ENCODE results near the gene SGSM1.

The SGSM1 gene

DNA sequence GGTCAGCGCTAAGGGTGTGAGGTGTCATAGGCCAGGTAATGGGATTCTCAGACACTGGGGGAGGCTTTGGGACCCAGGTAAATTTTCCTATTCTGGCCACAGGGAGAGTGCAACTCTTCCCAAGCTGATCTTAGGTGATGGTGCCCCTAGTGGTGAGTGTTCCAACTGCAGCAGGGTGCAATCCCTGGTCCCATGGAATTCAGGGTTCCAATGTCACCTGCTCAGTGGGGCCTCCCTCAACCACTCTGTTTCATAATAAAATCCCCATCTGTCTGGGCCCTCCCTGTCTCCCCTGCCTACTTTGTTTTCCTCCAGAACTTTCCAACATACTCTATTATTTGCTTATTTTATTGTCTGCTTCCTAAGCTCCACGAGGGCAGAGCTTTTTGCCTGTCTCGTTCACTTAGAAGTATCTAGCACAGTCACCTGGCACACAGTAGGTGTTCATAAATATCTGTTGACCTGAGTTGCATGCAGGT is 2.9 kb upstream of the SGSM1 start:
- DNase-seq (ENCODE audit: low spot score) (peak; percentile 90), FAIRE-seq (peak; percentile 98)

DNA sequence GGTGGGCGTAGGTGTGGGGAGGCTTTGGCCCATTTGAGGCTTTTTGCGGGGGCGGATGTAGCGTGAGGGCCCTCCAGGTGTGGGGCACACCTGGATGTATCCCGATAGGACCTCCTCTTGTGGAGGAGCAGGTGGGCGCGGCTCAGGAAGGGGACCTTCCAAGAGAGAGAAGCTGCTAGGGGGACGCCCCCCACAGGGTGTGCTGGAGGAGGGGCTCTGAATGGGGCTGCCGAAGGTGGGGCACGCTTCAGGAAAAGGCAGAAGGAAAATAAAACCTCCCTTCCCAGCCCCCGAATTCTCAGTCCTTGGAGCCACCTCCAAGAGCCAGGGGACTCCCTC is 621 bp downstream of the SGSM1 start:
- FAIRE-seq (no peak), DNase-seq (ENCODE audit: low spot score) (no peak)

DNA sequence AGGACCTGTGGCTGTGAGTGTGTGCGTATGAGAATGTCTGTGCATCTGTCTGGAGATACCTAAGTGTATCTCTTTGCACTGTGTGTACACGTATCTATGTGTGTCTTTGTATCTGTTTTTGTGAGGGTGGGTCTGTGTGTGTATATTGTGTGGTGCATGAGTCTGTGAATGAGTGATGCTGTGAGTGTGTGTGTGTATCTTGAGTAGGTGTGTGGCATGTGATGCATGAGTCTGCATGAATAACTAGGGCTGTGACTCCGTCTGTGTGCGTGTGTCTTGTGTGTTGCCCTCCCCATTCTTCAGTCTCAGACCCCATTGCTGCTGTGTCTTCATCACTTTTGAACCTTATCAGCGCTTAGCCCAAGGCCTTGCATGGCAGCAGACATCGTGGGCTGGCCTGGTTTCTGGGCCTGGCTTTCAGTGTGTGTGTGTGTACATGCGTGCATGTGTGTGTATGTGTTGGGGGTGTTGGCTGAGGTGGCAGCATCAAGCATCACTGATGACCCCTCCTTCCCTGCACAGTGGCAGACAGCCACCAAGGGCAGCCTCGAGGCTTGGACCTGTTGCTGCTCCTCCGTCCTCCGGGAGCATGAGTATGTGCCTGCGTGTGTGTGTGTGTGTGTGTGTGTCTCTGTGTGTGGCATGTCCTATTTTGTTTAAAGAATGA is 1.4 kb downstream of the SGSM1 start:
- FAIRE-seq, result peak; percentile 100
- peak; percentile 63 for DNase-seq (ENCODE audit: low spot score)

DNA sequence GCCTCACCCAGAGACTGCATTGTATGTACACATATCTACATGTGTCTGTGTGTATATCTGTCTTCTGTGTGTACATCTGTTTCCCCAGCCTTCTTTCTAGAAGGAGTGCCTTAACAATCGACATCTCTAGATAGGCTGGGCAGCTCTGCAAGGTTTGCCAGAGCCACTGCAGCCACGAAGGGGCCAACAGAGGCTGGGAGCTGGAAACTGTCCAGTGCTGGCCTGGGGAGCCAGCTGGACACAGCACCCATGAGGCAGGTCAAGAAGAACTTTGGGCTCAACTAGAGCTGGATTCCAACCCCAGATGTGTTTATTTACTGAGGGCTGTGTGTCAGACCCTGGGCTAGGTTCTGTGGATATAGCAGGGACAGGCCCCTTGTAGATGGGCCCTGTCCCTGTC is 3.3 kb downstream of the SGSM1 start:
- no peak for DNase-seq (ENCODE audit: low spot score)

DNA sequence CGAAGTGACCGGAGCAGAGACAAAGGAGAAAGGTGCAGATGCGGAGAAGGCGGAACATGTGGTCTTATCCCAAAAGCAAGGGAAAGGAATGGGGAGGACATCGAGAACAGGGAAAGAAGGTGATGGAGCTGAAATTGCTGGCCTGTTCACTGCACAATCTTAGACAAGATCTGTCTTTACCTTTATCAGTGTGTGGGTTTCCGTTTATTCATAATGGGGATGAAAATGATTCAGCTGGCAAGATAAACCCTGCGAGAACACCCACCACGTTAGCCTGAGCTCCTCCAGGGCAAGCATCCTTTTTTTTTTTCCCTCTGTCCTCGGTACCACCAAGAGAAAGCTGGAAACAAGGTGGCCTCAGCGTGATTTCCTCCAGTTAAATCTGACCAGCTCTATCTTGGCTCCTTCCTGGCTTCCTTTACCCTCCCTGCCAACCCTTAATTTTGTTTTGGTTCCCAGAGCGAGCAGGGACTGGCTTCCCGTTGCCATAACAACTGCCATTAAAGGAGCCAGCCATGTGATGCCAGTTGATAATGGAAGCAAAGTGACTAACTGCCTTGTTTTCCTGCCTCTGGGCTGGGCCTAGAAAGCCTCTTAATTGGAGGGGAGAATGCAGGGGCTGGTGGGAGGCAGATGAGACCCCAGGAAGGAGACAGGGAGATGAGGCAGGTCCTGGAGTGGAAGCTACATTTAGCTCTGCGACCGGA is 4.2 kb downstream of the SGSM1 start:
- FAIRE-seq, result peak; percentile 97
- no peak for DNase-seq (ENCODE audit: low spot score)

More for the DNA sequence above, 3.3 kb downstream of the SGSM1 start:
- no peak for FAIRE-seq

DNA sequence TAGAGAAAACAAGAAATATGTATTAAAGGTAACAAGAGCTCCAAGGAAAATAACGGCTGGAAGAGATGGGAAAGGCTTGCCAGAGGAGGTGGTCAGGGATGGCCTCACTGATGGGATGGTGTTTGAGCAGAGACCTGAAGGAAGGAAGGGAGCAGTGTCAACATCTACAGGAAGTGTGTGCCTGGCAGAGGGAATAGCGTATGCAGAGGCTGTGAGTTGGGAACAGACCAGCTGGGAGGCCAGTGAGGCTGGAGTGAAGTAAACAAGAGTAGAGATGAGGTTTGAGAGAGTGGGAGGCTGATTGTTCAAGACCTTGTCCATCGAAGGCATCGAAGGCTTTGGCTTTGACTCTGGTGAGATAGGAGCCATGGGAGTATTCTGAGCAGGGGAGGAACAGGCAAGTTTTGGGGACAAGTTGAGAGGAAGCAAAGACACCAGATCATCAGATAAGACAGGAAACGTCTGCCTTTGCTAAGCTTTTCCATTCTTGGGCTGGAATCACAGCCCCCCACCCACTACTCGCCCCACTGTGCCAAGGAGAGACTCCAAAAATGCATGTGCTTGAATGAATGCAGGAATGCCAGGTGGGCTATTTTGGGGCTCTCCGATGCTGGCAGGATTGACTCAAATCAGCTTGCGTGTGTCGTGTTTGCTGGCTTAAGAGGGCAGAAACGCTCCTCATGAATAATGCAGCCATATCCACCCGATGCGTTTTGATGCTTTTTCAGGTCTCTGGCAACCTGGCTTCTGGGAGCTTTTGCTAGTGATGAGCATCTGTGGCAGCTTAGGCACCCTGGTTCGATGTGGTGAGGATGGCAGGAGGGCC is 7.2 kb downstream of the SGSM1 start:
- no peak for DNase-seq (ENCODE audit: low spot score)
- FAIRE-seq, result peak; percentile 74

DNA sequence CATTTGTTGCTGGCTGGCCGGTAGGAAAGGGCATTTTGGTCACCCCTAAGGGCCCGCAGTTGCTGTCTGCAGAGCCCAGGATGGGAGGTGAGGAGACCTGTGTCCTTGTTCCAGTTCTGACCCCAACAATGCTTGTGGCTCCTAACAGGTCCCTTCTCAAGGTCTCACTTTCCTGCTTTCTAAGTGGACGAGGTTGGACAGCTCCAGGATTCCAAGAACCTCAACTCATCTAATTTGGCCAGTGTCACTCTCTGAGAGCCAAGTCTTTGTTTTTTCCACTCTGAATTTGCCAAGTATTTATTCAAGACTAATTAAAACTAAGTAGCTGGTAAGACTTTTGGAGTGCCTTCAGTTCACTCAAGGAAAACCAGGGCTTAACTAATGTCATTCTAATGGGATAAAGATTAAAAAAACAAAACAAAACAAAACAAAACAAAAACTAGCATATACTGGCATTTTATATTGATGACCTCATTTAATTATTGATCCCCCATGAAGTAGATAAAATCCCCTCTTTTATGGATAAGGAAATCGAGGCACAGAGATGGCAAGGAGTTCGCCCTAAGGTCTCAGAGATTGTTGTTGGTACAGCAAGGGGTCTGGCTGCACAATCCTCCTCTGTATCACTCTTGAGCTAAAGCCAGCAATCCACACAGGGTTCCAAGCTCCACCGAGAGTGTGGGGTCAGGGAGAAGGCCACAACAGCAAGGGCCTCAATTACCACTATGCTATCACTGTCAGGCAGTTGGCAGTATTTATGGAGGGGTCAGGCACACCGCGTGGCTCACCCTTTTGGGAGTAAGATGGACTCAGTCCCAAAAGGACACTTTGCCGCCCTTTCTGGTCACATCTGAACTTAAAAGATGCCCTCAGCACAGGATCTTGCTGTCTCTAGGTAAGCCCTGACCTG is 8.1 kb downstream of the SGSM1 start:
- DNase-seq (ENCODE audit: low spot score), result no peak
- FAIRE-seq, result no peak

DNA sequence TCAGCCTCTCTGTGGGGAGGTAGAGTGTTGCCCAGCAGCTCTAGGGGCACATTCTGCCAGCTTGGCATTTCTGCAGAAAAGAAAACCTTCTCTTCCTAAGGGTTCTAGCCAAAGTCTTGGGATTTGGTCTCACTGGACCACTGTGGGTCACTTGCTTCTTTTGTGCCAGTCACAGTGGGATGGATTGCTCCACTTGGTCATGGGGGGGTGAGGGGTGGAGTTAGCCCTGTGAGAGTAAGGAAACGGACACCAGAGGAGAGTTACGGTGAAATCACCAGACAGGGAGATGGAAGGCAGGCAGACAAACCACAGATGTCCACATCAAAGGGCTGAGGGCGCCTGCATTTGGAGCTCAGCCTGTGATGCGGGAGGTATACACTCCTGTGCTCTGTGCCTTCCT is 10.8 kb downstream of the SGSM1 start:
- peak; percentile 94 for FAIRE-seq
- no peak for DNase-seq (ENCODE audit: low spot score)

DNA sequence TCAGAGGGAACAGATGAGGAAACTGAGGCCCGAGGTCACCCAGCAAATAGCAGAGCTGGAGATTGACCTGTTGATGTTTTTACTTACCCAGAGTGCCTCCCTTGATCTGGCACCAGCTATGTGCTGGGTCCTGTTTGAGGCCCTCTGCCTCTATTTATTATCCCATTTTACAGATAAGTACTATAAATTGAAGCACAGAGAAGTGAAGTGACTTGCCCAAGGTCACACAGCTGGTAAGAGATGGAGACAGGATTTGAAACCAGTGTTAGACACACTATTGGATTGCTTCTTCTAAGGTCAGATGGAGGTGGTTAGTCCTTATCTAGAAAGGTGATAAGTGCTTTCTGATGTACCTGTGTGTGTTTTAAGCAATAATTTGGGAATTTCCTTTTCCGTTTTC is 13.5 kb downstream of the SGSM1 start:
- FAIRE-seq (peak; percentile 83), DNase-seq (ENCODE audit: low spot score) (no peak)

DNA sequence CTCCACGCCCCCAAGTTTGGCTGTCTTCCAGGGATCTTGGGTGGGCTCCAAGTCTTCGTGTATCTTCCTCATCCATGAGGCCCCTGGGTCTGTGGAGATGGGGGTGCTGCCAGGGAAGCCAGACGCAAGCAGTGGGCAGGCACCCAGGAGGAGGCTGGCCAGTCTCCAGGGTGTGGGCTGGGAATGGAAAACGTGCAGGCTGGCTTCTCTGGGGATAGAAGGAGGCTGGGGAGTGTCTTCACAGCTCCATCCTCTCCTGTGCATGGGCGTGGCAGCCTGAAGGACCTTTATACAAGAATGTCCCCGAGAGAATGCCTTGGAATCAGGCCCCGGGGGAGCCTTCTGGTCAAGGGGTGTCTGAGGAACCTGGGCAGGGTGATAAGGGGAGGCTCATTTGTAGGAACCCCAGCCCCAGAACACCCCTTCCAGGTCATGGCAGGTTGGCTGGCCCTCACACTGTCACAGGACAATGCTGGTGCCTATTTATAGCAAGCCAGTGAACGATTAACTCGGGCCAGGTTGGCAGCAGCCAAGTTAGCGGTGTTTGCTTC is 14.0 kb downstream of the SGSM1 start:
- peak; percentile 9 for FAIRE-seq

DNA sequence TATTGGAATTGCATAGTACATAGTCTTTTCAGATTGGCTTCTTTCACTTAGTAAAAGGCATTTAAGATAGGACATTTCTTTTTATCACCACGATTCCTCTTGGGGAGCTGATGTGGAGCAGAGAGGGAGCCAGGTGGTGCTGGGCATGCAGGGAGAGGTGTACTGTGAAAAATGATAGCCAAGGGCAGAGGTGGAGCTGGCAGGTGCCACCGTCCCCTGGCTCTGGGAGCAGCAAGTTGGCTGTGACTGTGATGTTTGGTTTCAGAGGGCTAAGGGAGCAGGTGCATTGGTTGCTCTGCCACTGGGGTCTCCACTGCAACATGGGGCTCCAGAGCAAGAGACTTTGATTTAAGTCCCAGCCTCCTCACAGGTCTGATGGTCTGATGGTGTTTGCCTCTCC is 16.5 kb downstream of the SGSM1 start:
- FAIRE-seq (peak; percentile 96), DNase-seq (ENCODE audit: low spot score) (no peak)

More for the DNA sequence above, 14.0 kb downstream of the SGSM1 start:
- DNase-seq (ENCODE audit: low spot score), result no peak

DNA sequence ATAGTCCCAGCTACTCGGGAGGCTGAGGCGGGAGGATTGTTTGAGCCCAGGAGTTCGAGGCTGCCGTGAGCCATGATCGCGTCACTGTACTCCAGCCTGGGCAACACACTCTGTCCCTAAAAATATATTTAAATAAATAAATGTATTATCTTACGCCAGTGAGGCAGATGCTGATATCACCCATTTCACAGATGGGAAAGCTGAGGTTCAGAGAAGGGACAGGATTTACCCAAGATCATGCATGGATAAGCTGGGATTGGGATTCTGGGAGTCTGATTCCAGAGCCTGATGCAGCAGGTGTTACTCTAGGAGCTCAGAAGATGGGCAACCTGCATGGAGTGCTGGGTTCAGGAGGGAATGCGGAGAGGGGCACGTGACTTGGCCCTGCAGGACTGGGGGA is 17.8 kb downstream of the SGSM1 start:
- no peak for FAIRE-seq
- DNase-seq (ENCODE audit: low spot score), result no peak

DNA sequence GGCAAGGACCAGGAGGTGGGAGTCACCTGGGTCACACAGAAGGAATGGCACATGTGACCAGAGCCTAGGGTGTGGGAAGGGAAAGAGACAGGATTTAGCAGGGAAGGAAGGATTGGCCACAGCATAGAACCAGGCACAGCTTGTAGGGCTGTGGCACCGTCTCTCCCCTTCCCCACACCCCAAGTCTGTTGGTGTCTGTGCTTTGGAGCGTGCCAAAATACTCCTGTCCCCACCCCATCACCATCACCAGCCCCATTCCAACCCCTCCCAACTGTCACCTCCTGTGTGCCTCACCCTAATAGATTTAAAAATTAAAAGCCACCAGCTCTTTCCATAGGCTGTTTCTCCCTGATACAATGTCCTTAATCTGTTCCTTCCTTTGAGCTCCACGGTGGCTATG is 18.2 kb downstream of the SGSM1 start:
- FAIRE-seq (no peak), DNase-seq (ENCODE audit: low spot score) (no peak)

DNA sequence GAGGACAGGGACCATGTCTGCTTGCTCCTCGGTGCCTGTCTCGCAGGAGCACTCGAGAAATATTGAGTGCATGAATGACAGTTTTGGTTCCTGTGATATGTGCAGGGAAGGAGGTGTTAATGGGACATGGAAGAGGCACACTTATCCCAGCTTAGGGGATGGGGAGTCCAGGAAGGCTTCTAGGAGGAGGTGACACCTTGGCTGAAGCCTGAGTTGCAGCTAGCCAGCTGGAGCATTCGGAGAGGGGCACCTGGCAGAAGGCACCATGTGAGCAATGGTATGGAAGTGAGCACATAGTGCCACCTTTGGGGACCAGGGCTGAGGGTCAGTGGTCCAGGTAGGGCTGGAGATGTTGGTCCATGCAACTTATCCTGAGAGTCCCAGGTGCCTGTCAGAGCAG is 18.9 kb downstream of the SGSM1 start:
- DNase-seq (ENCODE audit: low spot score), result no peak
- peak; percentile 98 for FAIRE-seq

DNA sequence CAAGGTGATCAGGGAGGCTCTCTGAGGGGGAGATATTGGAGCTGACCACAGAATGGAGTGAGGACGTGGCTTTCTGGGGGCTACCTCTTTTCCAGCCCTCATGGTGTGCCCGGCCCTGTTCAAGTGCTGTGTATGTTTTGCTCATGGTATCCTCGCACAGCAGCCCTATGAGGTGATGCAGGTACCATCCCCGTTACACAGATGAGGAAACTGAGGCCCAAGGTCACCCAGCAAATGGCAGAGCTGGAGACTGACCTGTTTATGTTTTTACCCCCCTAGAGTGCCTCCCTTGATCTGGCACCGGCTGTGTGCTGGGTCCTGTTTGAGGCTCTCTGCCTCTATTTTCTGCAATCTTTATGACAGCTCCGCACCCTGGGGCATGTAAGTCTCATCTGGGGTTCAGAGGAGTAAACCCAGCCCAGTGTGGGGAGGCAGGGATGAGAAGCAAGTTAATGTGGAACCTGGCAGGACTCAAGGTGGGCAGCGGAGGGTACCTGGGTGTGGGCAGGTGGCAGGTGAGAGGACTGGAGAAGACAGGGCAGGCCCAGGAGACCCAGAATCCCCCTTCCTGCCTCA is 20.8 kb downstream of the SGSM1 start:
- peak; percentile 96 for FAIRE-seq
- DNase-seq (ENCODE audit: low spot score), result no peak

DNA sequence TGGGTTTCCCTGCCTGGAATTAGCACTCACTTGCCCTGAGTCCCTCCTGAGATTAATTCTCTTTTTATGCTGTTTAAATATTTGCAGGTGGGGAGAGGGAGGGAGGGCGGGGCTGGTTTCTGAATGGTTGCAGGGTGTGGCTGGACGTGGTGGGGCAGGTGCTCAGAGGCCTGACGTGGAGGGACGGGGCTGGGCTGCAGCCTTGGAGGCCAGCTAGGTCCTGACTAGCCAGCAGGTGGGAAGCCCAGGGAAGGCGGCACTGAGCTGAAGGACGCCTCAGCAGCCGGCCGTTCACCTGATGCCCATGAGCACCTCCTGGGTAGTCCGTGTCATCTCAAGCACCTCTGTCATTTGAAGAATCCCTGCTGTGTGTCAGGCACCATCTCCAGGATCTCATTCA is 21.3 kb downstream of the SGSM1 start:
- FAIRE-seq (peak; percentile 69), DNase-seq (ENCODE audit: low spot score) (no peak)

DNA sequence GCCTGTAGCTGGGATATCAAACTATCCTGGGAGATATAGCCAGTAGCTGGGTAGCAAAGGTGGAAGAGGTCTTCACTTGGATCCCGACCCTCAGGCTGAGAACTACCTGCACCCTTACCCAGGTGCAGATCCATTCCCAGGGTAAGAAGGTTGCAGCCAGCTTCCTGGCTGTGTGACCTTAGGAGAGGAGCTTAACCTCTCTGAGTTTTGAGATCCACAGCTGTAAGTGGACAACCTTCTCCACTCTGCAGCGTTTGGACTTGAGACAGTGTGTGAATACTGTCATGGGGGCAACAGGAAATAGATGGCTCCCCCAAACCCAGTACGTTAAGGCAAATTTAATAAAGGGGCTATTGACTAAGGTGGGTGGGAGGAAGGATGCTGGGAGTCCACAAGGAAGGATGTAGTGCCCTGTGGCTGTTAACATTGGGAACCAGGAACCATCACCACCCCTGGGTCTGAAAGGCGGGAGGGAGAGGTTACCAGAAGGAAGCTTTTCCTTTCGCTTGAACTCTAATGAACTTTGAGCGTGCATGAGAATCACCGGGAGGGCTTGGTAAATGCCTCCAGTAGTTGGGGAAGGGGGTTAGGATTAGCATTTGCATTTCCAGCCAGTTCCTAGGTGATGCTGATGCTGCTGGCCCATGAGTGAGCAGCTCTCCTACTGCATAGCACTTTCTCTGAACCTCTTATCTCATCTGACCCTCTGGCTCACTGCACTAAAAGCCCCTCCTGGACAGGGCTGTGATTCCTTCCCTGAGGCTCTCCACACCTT is 24.4 kb downstream of the SGSM1 start:
- DNase-seq (ENCODE audit: low spot score) (no peak), FAIRE-seq (no peak)

DNA sequence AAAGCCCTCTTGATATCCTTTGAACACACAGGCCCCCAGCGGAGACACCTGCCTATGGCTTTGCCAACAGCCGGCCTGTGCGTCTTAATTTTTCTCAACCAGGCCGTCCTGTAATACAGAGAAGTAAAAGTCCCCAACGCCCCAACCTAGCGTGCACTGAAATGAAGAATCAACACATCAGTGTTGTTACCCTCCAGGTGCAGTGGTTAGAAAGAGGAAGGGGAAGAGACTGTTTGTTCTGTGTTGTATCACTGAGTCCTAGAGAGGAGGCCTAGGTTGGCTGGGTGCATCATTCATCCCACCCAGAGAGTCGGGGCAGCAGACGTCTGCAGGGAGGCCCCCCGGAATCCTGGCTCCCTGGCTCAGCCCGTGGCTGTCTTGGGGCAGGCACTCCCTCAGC is 25.7 kb downstream of the SGSM1 start:
- peak; percentile 78 for FAIRE-seq
- DNase-seq (ENCODE audit: low spot score), result no peak

DNA sequence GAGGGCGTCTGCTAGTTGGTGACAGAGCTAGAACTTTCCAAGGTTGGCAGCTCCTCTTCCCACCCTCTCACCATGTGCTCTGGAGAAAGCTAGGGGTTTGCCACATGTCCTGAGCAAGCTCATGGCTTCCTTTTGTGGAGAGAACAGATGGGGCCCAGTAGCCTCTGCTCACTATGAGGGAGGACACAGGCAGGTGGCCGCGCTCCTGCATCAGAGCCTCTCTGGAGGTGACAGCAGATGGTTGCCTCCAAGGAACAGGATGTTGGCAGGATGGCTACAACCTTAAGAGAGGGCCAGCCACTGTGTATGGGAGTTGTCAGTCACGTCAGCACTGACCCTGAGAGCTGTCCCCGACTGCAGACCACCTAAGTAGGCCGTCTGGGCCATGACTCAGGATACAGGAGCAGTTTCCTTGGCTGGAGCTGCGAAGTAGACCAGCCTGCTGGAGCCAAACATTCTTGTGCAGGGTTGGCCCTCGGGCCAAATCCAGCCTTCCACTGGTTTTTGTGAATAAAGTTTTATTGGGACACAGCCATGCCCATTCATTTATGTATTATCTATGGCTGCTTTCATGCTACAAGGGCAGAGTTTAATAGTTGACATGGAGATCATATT is 28.0 kb downstream of the SGSM1 start:
- no peak for DNase-seq (ENCODE audit: low spot score)

More for the DNA sequence above, 28.0 kb downstream of the SGSM1 start:
- FAIRE-seq, result no peak

Measured in urothelium cell line (cell line).